HG02981 (cell line): Measurements from ENCODE around the gene C1orf232.

Experiments used
- ATAC-seq: cut with Tn5 transposase; IDR thresholded peaks from one replicate; pipeline ENCODE4 v1.9.1; 2021; ENCODE audit warnings: mild to moderate bottlenecking, moderate library complexity; ENCODE audit not compliant: unreplicated experiment

Gene C1orf232

DNA sequence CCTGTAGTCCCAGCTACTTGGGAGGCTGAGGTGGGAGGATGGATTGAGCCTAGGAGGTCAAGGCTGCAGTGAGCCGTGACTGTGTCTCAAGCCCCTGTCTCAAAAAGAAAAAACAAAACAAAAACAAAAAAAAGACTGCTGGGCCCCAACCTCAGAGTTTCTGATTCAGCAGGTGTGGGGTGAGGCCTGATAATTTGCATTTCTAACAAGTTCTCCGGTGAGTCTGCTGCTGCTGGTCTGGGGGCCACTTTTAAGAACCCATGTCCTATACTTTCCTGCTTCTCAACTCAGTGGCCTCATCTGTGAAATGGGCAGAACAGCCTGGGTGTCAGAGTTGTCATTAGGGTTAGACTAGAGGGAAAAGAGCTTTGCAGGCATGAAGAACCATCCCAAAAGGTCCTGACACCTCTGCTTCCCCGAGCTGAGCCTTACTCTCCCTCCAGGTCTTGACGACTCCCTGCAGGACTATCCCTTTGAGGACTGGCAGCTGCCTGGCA lies 11.3 kb upstream of the C1orf232 start:
- ATAC-seq, result no peak

DNA sequence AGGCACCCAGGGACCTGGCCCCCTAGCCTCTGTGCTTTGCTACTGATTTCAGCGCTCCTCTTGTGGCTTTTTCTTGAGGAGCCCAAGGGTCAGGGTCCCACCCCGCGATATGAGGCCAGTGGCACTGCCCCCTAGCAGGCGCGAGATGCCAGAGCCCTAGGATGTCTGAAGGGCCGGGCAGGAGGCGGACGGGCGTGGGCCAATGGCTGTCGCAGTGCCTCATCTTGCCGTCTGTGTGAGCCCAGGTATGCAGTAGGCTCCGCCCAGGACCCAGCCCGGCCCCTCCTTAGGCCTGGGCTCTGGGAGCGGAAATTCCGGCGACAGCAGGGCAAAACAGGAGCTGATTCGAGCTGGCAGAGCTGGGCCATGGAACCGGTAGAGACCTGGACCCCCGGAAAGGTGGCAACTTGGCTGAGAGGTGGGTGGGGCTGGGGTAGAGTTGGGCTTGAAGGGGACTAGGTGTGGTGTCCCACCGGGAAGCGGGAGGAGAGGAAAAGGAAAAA lies 8.5 kb upstream of the C1orf232 start, which contains the start of gene CNKSR1:
CNKSR1 (plus strand) TSS at position 310 of the 503 bp plus-strand sequence; CDS start at position 367, 57 bp downstream.
- no peak for ATAC-seq

DNA sequence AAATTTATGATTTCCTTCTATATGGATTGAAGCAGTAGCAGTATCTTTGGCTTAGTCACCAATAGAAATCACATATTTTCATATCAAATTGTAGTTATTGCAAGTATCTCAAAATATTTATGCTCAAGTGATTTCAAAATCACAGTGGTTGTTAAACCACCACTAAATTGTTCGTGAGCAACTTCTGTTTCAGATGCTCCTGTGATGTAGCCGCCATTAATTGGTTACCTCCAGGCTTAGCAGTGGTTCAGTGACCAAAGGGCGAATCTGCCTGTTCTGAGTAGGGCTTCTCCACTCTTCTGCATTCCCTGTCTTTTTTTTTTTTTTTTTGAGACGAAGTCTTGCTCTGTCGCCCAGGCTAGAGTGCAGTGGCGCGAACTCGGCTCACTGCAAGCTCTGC lies 6.6 kb upstream of the C1orf232 start:
- no peak for ATAC-seq

DNA sequence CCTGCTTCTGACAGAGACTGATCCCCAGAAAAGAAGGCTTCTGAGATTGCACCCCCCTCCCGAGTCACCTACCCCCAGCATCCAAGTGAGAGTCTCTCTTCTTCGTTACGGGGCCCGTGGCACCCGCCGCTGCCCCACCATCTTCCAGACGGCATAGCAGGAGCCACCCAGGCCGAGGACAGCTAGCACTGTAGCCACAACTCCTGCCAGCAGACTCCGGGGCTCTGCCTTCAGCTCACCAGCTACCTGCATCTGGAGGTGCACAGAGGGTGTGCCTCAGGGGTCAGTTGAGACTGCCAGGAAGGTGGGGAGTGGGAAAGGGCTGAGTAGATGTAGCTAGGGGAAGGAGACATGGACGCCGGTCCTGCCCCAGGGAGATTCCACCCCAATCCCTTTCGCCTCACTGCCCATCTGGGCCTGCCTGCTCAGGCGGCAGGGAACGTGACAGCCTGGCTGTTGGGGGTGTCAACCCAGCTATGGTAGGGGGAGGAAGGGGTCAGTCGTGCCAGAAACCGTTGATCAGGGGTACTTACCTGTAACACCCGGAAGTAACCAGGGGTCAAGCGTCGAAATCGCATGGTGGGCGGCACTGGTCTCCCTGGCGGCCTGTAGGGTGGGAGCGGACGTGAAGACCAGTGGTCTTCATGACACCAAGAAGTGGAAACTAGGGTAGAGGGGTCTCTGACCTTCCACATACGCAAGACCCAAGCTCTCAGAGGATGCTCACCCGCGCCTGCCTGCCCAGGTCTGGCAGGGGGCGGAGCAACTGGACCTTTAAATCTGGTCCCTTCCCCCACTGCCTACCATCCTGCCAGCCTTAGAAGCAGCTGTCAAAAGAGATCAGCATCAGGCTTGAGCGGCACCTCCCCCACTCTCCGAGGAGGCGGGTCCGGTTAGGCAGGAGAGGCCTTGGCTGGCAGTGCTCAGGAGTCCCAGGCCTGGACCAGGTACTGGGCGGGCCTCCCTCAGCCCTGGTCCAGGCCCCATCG lies 2.6 kb upstream of the C1orf232 start, which contains the start of gene ZNF593OS:
ZNF593OS (minus strand) TSS at position 749 of the 989 bp plus-strand sequence; CDS start at position 578, 171 bp downstream.
- no peak for ATAC-seq

DNA sequence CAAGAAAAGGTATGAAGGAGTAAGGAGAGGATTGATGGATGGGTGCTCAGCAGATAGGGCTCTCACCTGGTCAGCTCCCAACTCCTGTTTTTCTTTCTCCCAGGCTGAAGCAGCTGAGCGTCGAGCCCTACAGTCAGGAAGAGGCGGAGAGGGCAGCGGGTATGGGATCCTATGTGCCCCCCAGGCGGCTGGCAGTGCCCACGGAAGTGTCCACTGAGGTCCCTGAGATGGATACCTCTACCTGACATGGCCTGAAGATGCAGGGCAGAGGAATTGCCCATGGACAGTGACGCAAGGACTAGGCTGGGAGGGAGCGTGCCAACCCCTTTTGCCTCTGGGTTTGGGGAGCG lies 1.7 kb upstream of the C1orf232 start:
- ATAC-seq, result no peak

DNA sequence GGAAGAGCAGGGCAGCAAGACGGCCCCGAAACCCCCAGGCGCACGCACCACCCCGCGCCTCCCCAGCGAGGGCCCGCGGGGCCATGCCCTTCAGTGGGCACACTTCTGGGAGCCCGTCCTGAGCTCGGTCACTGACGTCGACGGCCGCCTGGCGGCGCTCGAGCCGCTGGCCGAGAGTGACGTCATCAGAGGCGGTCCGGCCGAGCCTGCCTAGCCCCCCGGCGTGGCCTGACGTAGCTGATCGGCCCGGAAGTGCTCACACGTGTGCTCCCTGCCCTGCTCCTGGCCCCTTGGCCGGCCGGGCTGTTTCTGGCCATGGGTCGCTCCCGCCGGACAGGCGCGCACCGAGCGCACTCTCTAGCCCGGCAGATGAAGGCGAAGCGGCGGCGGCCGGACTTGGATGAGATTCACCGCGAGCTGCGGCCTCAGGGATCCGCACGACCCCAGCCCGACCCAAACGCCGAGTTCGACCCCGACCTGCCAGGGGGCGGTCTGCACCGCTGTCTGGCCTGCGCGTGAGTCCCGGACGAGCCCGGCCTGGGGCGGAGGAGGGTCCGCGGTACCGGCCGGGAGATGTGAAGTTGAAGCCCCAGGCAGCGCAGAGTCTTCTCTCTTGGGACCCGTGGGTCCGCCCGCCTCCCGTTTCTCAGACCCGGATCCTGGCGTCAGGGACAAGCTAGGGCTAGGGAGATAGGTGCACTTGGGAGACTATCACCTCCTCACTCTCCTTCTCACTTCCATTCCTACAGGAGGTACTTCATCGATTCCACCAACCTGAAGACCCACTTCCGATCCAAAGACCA lies 1.1 kb upstream of the C1orf232 start, which contains the start of gene ZNF593:
ZNF593 (plus strand) TSS at position 240 of the 803 bp plus-strand sequence; CDS start at position 316, 76 bp downstream.
- ATAC-seq, result peak; percentile 91

DNA sequence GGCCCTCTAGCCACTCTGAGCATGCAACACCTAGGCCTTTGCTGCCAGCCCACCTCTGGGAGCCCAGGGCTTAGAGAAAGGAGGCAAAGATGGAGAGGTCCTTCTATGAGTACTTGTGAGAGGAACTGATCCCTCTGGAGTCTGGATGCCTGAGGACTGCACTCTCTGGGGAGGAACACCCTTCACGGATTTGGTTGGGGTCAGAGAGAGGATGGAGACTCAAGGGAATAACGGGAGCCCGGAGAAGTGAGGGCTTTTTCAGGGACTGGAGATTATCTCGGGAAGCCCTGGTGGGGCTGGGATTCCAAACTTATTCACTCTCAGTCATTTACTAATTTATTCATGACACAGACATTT lies 413 bp upstream of the C1orf232 start:
- ATAC-seq, result no peak

DNA sequence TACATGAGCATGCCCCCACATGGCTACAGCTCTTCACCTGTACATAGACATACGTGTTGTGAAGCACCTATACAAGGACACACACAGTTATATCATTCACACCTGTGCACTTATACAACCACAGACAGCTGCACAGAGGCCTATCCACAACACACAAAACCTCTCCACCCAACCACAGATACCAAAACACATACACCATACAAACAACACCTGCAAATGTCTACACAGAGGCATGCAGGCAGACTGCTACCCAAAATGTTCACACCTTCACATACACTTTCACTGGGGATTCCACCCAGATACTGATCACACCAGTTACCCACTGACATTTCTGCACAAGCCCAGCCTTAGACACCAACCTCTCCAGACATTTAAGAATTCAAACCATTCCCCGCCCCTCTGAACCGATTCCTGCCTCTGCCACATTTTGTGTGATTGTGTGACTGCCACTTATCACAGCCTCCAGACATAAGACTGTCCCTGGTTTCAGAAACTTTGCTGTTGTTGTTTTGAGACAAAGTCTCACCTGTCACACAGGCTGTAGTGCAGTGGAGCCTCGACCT lies 2.0 kb downstream of the C1orf232 start:
- ATAC-seq, result no peak

DNA sequence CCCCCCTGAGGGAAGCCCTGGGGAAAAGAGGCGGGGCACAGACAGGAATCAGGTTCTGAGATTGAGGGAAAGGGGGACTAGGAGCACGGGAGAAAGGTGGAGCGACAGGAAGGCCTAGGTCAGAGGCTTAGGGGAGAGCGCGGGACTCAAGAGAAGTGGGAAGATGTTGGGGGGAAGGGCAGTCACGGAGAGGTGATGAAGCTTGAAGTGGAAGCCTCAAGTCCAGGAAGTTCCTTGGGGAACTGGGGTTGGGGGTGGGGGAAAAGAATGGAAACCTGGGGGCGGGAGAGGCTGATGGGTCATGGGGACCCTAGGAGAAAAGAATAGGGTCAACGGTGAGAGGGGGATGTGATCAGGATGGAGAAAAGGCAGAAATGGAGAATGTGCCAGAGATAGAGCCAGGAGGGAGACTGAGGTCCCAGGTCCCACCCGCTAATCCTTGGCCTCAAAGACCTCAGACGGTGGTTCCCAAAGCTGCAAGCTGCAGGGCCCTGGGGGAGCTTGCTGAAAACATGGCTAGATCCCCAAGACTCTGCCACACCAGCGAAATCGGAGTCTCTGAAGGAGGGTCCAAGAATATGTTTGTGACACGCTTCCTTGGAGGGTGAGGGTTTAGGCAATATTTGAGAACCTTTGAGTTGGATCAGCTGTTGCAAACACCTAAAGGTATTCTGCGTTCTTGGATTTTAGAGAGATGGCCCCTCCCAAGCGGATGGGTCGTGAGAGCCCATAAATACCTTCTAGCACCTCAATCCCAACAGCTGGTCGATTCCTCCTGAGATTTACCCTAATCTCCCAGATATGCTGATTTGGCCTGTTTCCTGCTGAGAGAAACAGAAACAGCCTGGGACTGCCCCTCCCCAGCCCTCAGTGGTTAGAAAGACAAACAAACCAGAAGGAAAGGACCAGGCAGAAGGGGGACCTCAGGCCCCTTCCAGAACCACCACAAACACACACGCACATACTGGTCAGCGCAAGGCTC lies 3.6 kb downstream of the C1orf232 start:
- no peak for ATAC-seq

DNA sequence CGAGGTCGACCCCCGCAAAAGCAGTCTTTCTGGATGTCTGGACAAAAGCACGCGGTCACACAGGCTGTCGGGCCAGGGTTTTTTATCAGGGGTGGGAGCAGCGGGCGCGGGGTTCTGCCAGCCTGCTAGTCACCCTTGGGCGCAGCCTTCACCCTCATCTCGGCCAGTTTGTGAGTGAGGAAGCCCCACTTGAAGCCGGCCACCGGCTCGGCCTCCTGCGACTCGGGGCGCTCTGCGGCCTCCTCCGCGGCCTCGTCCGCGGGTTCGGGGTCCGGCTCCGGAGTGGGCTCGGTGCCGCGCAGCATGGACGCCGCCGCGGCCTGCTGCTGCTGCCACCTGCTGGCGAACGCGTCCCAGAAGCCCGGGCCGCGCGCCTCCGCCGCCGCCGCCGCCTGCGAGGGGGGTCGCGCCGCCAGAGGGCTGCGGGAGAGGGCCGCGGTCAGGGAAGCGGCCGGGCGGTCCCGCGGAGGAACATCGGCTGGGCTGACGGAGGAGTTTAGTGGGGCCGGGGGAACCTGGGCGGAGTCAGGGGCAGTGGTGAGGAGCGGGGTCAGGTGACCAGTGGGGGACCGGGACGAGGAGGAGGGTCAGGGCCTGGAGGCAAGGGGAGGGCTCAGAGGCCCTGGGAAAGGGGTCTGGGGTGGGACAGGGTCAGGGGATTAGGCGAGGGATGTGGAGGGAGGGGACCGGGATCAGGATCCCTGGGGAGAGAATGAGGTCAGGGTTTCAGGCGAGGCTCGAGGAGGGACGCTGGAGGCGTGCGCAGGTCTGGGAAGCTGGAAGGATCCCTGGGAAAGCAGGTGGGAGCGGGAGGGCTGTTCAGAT lies 4.5 kb downstream of the C1orf232 start:
- ATAC-seq, result no peak

DNA sequence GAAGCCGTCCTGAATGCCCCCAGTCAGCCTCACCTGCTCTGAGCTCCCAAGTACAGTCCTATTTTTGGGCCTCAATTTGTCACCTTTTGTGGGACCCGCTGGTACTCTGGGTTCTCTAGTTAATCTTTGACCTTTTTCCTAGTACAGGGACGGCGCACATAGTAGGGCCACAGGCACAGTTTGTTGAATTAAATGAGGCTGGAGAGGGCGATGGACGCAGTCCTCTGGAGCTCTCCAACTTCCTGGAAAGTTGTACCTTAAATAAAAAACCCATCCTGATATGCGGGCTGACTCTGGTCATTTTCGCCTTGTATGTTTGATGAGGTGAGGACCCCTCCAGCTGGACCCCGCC lies 5.1 kb downstream of the C1orf232 start:
- no peak for ATAC-seq

DNA sequence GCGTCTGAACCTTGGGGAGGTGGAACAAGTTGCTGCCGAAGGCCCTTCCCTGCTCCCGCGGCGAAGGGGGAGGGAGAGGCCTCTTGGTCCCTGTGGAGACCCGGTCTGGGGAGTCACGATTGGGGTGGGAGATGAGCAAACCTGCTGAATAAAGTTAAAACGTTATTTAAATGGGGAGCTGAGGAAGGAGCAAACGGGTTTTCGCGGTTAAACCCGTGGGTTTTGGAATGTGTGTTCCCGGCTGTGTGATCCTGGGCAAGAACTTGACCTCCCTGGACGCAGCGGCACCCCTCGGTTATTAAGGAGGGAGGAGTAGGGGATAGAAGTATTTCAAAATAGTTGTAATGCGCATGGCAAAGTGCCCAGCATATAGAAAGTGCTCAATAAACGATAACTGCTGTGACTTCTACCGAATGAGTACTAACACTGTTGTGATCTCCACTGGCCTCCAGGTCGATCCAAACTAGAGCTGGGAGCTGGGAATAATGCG lies 6.5 kb downstream of the C1orf232 start:
- ATAC-seq, result no peak

DNA sequence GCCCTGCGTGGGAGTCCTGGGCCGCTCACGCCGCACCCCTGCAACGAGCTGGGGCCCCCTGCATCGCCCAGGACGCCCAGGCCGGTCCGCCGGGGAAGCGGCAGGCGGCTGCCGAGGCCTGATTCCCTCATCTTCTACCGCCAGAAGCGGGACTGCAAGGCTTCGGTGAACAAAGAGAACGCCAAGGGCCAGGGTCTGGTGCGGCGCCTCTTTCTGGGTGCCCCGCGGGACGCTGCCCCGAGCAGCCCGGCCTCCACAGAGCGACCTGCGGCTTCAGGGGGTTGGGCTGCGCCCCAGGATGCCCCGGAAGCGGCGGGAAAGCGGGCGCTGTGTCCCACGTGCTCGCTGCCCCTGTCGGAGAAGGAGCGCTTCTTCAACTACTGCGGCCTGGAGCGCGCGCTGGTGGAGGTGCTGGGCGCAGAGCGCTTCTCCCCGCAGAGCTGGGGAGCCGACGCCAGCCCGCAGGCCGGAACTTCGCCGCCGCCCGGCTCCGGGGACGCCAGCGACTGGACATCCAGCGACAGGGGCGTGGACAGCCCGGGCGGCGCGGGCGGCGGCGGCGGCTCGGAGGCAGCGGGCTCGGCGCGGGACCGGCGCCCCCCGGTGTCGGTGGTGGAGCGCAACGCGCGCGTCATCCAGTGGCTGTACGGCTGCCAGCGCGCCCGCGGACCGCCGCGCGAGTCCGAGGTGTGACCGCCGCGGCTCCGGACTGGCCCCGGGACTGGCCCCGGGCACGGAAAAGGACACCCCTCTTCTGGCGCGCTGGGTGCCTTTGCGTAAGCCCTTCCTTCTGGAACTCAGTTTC lies 7.1 kb downstream of the C1orf232 start:
- ATAC-seq, result no peak

DNA sequence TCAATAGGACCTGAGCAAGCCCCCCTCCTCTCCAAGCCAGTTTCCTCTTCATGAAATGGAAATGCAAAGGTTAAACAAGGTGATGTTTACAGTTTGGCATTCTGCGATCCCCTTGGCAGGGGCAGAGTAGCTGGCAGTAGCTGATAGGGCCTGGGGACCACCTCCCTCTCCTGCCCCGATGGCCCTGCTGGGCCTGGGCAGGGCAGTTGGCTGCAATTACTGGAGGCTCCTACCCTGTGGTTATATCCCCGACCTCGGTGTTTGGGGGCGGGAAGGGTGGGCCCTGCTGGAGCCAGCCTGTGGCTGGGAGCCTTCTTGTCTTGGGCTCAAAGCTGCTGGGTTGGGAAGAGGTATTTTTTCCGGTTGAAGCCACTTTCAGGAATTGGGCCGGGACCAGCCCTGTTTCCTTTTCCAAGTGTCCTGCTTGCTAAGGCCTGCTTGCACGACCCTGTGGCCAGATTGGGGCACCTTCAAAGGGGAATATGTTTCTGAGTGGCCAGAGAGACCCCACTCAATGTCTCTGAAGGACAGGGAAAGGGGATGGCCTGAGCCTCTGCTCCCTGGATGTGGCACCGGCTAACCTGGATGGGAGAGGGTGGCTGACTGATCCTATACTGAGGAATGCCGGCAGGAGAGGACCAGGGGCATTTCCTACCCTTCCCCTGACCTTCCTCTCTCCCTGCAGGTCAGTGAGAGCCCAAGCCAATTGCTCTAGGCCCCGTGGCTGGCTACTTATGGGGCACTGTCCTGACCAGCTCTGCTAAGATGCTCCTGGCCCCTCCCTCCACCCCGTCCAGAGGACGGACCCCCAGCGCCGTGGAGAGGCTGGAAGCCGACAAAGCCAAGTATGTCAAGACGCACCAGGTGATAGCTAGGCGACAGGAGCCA lies 8.0 kb downstream of the C1orf232 start:
- ATAC-seq, result no peak

DNA sequence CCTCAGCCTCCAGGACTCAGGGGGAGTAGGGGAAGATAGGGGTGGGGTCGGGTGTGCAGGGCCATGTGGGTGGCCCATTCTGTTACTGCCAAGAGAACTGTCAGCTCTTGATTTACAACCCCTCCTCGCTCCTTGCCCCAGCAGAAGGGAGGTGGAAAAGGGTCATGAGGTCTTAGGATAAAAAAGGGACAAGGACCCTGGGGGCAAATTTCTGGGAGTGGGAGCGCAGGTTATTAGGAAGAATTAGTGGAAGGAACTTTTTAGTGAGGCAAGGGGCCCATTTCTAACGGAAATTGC lies 9.1 kb downstream of the C1orf232 start:
- ATAC-seq, result no peak

DNA sequence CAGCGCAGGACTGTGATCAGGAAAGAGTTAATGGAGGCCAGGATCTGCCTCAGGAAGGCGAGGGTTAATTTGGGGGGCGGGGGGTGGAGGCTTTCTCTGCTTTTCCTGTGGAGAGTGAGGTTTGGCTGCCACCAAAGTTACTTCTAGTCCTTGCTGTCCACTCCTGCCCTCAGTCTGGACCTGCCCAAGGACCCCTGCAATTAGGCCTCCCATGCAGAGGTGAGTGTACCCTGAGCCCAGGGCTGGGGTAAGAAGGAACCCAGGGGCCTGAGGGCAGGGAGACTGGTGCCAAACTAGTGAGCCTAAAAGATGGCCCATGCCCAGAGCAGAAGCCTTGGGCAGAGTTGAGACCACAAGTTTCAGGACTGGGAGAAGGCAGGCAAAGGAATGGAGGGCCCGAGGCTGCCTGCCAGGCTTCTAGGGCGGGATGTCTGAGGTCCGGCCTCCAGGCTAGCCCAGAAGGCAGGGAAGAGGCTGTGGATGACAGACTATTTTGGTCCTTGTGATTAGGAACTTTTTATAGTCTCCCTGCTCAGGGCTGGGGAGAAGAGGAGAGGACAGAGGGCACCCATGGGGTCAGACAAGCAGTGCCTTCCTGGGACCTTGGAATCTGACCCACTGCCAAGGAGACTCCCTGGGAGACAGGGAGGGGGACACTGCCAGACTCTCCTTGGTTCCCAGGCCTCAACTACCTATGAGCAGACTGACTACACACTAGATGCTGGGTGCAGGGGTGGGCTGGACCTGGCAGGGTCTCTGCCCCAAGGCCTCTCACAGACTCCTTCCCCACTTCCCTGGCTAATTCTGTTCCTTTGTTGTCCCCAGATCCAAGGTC lies 9.6 kb downstream of the C1orf232 start, which contains the start of gene FAM110D:
FAM110D (plus strand) TSS at position 172 of the 835 bp plus-strand sequence. CDS start 2,213 bp downstream, outside the sequence.
- ATAC-seq, result no peak
